DOHH2 (cell line): ENCODE results near the gene AKAP7.

Source experiments
- EZH2phosphoT487 ChIP-seq: fragments of 200-600 bp; sonication (generic); IDR thresholded peaks from 2 replicates; pipeline ENCODE4 v1.6.1; 2017; ENCODE audit warnings: borderline replicate concordance, mild to moderate bottlenecking, antibody characterized with exemption, low read length, moderate library complexity, mixed read lengths
- TF ChIP-seq, protein P1 (sequence below): fragments of 200-600 bp; sonication (generic); IDR thresholded peaks from one replicate; pipeline ENCODE4 v1.5.1; 2014; ENCODE audit warnings: antibody characterized with exemption, mild to moderate bottlenecking, low read depth, low read length; ENCODE audit not compliant: poor library complexity, severe bottlenecking

DNA sequence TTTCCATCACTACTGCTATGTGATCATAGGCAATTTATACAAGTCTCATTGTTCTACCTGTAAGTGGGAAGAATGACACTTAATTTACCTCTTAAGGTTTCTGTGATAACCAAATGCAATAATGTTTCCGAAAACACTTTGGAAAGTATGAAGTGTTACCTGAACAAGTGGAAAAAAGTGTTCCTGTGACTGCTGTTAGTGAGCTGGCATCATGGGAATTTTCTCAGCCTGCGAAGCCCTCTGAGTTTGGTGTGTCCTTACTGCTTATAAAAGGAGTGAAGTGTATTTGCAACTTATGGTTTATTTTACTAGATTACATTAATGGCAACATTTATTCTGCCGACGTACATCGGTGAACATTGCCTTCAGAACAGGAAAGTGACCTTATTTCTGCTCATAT is 133.0 kb downstream of the AKAP7 start:
- TF ChIP-seq, protein P1, sequence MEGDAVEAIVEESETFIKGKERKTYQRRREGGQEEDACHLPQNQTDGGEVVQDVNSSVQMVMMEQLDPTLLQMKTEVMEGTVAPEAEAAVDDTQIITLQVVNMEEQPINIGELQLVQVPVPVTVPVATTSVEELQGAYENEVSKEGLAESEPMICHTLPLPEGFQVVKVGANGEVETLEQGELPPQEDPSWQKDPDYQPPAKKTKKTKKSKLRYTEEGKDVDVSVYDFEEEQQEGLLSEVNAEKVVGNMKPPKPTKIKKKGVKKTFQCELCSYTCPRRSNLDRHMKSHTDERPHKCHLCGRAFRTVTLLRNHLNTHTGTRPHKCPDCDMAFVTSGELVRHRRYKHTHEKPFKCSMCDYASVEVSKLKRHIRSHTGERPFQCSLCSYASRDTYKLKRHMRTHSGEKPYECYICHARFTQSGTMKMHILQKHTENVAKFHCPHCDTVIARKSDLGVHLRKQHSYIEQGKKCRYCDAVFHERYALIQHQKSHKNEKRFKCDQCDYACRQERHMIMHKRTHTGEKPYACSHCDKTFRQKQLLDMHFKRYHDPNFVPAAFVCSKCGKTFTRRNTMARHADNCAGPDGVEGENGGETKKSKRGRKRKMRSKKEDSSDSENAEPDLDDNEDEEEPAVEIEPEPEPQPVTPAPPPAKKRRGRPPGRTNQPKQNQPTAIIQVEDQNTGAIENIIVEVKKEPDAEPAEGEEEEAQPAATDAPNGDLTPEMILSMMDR, result no peak
- TF ChIP-seq EZH2phosphoT487, result no peak
